ENCODE results near the gene LHPP. TPM values are rescaled to one million over a fixed set of nuclear protein-coding genes. Genes with fewer than 3 reads are reported as not detected.

The LHPP gene
- polyA plus RNA-seq, 2 of the 4 experiments (the other 2 are of a cell fraction): 14.4 to 18.6 TPM

DNA sequence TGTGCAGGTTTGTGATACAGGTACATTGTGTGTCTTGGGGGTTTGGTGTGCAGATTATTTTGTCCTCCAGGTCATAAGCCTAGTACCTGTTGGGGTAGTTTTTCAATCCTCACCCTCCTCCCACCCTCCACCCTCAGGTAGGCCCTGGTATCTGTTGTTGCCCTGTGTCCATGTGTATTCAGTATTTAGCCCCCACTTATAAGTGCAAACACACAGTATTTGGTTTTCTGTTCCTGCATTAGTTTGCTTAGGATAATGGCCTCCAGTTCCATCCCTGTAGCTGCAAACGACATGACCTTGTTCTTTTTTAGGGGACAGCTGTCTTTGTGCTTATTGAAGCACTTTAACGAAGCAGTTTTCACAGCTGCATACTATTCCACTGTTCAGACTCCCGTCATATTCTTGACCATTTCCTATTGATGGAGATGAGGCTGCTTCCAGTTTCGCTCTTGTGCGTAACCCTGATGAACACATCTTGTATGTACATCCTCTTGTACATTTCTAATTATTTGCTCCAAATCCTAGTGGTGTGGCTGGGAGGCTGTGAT, 47.4 kb downstream of the LHPP start:
- WGBS (ENCODE audit: missing lambda C conversion rate): 69% methylated on average over 5 of the region's 5 CpGs
- Histone ChIP-seq H3K9me3 (no peaks in the 10 kb centered on the region), H3K27ac (no peak overlapping the region), H3K4me3 (no peak overlapping the region), H3K4me1 (no peaks in the 10 kb centered on the region), H3K4me2 (no peak overlapping the region)
- no peak for DNase-seq (ENCODE audit: low read depth in 1 of 2, low spot score in 1 of 2)
- no peak for FAIRE-seq
- POLR2A ChIA-PET: no interaction called here
- TF ChIP-seq RFX5 (IDR thresholded peaks at IDR 0.05) (no peak), FOSB (CRISPR knock-in tag; IDR thresholded peaks at IDR 0.05) (no peak), JUN (IDR thresholded peaks at IDR 0.05) (no peak), KDM5A (IDR thresholded peaks at IDR 0.05) (no peak), KDM1A (IDR thresholded peaks at IDR 0.05; ENCODE audit: low read depth) (no peak), CEBPB (IDR thresholded peaks at IDR 0.05) (no peak), CHD2 (IDR thresholded peaks at IDR 0.05; ENCODE audit: low read length, partially characterized antibody) (no peak), SREBF2 (IDR thresholded peaks at IDR 0.05) (no peak), RCOR1 (IDR thresholded peaks at IDR 0.05; ENCODE audit: low read depth, low read length) (no peak), PHF8 (IDR thresholded peaks at IDR 0.05; ENCODE audit: borderline replicate concordance, low read depth) (no peak), PBX3 (IDR thresholded peaks at IDR 0.05) (no peak), RNF2 (IDR thresholded peaks at IDR 0.05; ENCODE audit: borderline replicate concordance, low read depth) (no peak), EHMT2 (IDR thresholded peaks at IDR 0.05; ENCODE audit: low read depth) (no peak), TFCP2L1 (CRISPR knock-in tag; IDR thresholded peaks at IDR 0.05) (no peak), NR3C1 (IDR thresholded peaks at IDR 0.05) (no peak), HOXB13 (CRISPR knock-in tag; IDR thresholded peaks at IDR 0.05; ENCODE audit: low read depth) (no peak), ESRRA (IDR thresholded peaks at IDR 0.05; ENCODE audit: borderline replicate concordance, low read length) (no peak), HDAC2 (IDR thresholded peaks at IDR 0.05) (no peak), BHLHE40 (IDR thresholded peaks at IDR 0.05; ENCODE audit: low read depth, low read length) (no peak), TP53 (CRISPR knock-in tag; IDR thresholded peaks at IDR 0.05) (no peak)
- CTCF ChIA-PET: interaction anchor here (1.0 kb wide), 1 partner anchor 25 kb away, joined by 3 read pairs; no protein-coding TSS in a partner anchor
- ATAC-seq: no peak

DNA sequence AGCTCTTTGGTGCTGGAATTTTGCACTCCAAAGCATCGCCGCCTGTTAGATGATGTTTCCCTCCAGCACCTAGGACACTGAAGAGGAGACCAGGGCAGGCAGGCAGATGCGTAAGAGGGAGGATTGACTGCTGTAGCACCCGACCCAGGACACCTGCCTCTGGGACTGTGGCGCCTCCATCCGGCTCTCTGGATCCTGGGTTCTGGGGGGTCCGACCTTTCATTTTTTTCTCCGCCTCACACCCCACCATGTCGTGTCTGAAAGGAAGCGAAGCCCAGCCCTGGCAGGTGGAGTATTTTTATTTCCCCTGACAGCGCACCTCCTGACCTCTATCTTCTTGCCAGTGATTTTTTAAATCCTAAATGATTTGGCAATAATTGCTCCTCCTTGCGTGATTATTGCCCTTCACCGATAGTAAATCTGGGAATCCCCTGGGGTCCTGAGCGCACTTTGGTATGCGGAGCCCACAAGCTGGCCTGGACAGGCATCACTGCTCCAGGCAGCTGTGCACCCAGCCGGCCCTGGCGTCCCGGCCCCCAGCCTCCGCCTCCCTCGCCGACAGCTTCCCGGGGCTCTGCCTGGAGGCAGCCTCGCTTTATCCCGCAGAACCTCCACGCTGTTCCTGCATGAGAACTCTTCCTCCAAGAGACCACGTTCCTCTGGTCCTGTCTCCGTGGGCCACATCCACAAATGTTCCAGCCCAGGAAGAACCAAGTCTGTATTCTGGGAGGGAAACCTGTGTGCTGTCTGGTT, 48.4 kb downstream of the LHPP start:
- CTCF ChIA-PET: no interaction called here
- POLR2A ChIA-PET: no interaction called here
- WGBS (ENCODE audit: missing lambda C conversion rate): 88% methylated on average over 27 of the region's 27 CpGs
- no peak overlapping the region for H3K27ac ChIP-seq
- no peak overlapping the region for H3K4me3 ChIP-seq
- TF ChIP-seq EHMT2 (IDR thresholded peaks at IDR 0.05; ENCODE audit: low read depth): no peak
- TF ChIP-seq MAZ (IDR thresholded peaks at IDR 0.05; ENCODE audit: borderline replicate concordance, low read depth, low read length): no peak
- TF ChIP-seq NPAS2 (CRISPR knock-in tag; IDR thresholded peaks at IDR 0.05; ENCODE audit: borderline replicate concordance): no peak
- TF ChIP-seq USF2 (IDR thresholded peaks at IDR 0.05): no peak
- TF ChIP-seq FOSB (CRISPR knock-in tag; IDR thresholded peaks at IDR 0.05): no peak
- no peak for TF ChIP-seq CBX2 (IDR thresholded peaks at IDR 0.05; ENCODE audit: borderline replicate concordance, low read depth)
- no peak for TF ChIP-seq TFCP2L1 (CRISPR knock-in tag; IDR thresholded peaks at IDR 0.05)
- no peak for TF ChIP-seq NFE2L2 (conservative IDR thresholded peaks at IDR 0.05; ENCODE audit: low read length)
- TF ChIP-seq EP300 (IDR thresholded peaks at IDR 0.05): no peak
- TF ChIP-seq EHF (CRISPR knock-in tag; IDR thresholded peaks at IDR 0.05): no peak
- TF ChIP-seq HOXA7 (CRISPR knock-in tag; IDR thresholded peaks at IDR 0.05): no peak
- TF ChIP-seq JUN (IDR thresholded peaks at IDR 0.05): no peak
- TF ChIP-seq, protein P1, sequence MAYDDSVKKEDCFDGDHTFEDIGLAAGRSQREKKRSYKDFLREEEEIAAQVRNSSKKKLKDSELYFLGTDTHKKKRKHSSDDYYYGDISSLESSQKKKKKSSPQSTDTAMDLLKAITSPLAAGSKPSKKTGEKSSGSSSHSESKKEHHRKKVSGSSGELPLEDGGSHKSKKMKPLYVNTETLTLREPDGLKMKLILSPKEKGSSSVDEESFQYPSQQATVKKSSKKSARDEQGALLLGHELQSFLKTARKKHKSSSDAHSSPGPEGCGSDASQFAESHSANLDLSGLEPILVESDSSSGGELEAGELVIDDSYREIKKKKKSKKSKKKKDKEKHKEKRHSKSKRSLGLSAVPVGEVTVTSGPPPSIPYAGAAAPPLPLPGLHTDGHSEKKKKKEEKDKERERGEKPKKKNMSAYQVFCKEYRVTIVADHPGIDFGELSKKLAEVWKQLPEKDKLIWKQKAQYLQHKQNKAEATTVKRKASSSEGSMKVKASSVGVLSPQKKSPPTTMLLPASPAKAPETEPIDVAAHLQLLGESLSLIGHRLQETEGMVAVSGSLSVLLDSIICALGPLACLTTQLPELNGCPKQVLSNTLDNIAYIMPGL (CRISPR knock-in tag; IDR thresholded peaks at IDR 0.05; ENCODE audit: borderline replicate concordance): no peak
- TF ChIP-seq, protein P2, sequence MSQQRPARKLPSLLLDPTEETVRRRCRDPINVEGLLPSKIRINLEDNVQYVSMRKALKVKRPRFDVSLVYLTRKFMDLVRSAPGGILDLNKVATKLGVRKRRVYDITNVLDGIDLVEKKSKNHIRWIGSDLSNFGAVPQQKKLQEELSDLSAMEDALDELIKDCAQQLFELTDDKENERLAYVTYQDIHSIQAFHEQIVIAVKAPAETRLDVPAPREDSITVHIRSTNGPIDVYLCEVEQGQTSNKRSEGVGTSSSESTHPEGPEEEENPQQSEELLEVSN (IDR thresholded peaks at IDR 0.05; ENCODE audit: borderline replicate concordance, low read depth): no peak
- no peak for TF ChIP-seq HOXB5 (CRISPR knock-in tag; IDR thresholded peaks at IDR 0.05)
- no peak for TF ChIP-seq GATA3 (IDR thresholded peaks at IDR 0.05; ENCODE audit: borderline replicate concordance)
- no peaks in the 10 kb centered on the region for H3K9me3 ChIP-seq
- no peak for FAIRE-seq
- H3K4me2 ChIP-seq: no peak overlapping the region
- H3K4me1 ChIP-seq: no peaks in the 10 kb centered on the region
- no peak for ATAC-seq
- no peak for DNase-seq (ENCODE audit: low read depth in 1 of 2, low spot score in 1 of 2)
